Measurements from ENCODE around the gene ARID1A.
"Not testable (repeated sequence)": the region's sequence is repeated elsewhere in the genome, so short reads cannot be mapped to it uniquely, and the experiment has no call there.

Gene ARID1A

DNA sequence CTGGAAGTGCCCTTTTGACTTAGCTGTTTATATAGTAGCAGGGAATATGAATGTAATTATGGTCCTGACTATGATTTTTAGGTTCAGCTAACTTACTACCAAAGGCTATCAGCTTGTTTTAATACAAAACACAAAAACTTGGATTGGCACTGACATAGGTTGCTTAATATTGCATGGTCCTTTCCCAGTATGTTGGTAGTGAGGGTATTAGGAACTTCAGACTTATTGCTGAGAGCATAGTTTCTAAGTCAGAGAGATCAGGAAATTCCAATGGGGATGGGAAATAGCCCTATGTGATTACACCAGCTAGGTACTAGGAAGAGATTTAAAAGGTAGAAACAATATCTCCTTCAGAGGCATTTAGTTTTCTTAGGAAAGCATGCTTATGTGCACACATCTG lies 7.7 kb downstream of the ARID1A start:
- H3K27ac ChIP-seq (ENCODE audit: low read length), result no peak overlapping the region
- H3K79me2 ChIP-seq (ENCODE audit: insufficient read depth, low read length), result peaks cover 100% of the 10 kb centered on the region
- peaks cover 81% of the 10 kb centered on the region for H3K36me3 ChIP-seq (ENCODE audit: insufficient read depth, low read length)
- H3K9me3 ChIP-seq (ENCODE audit: insufficient read depth, low read length, severe bottlenecking), result no peaks in the 10 kb centered on the region
- DNase-seq (no peak), ATAC-seq (ENCODE audit: insufficient read depth, low read depth) (no peak)
- peaks cover 71% of the 10 kb centered on the region for H3K4me1 ChIP-seq (ENCODE audit: insufficient read depth, low read length)
- H3K4me3 ChIP-seq (ENCODE audit: low read depth in 1 of 2, low read length in 2 of 2), result no peak overlapping the region; a peak in 1 of 4 replicates
- H4K20me1 ChIP-seq (ENCODE audit: insufficient read depth, low read length), result peaks cover 90% of the 10 kb centered on the region
- H3K9ac ChIP-seq (ENCODE audit: low read depth, low read length), result no peak overlapping the region
- TF ChIP-seq EZH2 (IDR thresholded peaks at IDR 0.05; ENCODE audit: borderline replicate concordance, low read depth, low read length, severe bottlenecking), result no peak
- peak overlapping the region; percentile 97; the same call in 1 of the 2 replicates for H3K4me2 ChIP-seq (ENCODE audit: insufficient read depth, low read length)
- no peak overlapping the region for H2AFZ ChIP-seq (ENCODE audit: low read depth, low read length)
- H3K27me3 ChIP-seq (ENCODE audit: insufficient read depth, low read length, poor library complexity), result no peaks in the 10 kb centered on the region

DNA sequence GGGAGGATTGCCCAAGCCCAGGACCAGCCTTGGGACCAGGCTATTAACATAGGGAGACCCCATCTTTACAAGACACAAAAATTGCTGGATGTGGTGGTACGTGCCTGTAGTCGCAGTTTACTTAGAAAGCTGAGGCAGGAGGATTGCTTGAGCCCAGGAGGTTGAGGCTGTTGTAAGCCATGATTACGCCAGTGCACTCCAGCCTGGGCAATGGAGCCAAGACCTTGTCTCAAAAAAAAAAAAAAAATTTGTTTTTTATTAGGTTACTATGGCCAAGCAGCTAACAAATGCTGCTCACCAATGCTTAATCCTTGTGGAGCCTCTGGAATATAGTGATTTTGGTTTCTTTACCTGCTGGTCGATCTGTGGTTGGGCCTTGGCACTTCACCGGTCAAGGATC lies 8.8 kb downstream of the ARID1A start:
- no peaks in the 10 kb centered on the region for H3K27me3 ChIP-seq (ENCODE audit: insufficient read depth, low read length, poor library complexity)
- no peak overlapping the region for H3K27ac ChIP-seq (ENCODE audit: low read length)
- H3K36me3 ChIP-seq (ENCODE audit: insufficient read depth, low read length), result peaks cover 85% of the 10 kb centered on the region
- peaks cover 100% of the 10 kb centered on the region for H3K79me2 ChIP-seq (ENCODE audit: insufficient read depth, low read length)
- H3K4me3 ChIP-seq (ENCODE audit: low read depth in 1 of 2, low read length in 2 of 2), result no peak overlapping the region; a peak in 1 of 4 replicates
- peaks cover 62% of the 10 kb centered on the region for H3K4me1 ChIP-seq (ENCODE audit: insufficient read depth, low read length)
- peak overlapping the region; percentile 97; the same call in 1 of the 2 replicates for H3K4me2 ChIP-seq (ENCODE audit: insufficient read depth, low read length)
- DNase-seq (no peak), ATAC-seq (ENCODE audit: insufficient read depth, low read depth) (no peak)
- peaks cover 88% of the 10 kb centered on the region for H4K20me1 ChIP-seq (ENCODE audit: insufficient read depth, low read length)
- no peak overlapping the region for H3K9ac ChIP-seq (ENCODE audit: low read depth, low read length)
- no peaks in the 10 kb centered on the region for H3K9me3 ChIP-seq (ENCODE audit: insufficient read depth, low read length, severe bottlenecking)
- TF ChIP-seq EZH2 (IDR thresholded peaks at IDR 0.05; ENCODE audit: borderline replicate concordance, low read depth, low read length, severe bottlenecking), result no peak
- TF ChIP-seq, protein P1, sequence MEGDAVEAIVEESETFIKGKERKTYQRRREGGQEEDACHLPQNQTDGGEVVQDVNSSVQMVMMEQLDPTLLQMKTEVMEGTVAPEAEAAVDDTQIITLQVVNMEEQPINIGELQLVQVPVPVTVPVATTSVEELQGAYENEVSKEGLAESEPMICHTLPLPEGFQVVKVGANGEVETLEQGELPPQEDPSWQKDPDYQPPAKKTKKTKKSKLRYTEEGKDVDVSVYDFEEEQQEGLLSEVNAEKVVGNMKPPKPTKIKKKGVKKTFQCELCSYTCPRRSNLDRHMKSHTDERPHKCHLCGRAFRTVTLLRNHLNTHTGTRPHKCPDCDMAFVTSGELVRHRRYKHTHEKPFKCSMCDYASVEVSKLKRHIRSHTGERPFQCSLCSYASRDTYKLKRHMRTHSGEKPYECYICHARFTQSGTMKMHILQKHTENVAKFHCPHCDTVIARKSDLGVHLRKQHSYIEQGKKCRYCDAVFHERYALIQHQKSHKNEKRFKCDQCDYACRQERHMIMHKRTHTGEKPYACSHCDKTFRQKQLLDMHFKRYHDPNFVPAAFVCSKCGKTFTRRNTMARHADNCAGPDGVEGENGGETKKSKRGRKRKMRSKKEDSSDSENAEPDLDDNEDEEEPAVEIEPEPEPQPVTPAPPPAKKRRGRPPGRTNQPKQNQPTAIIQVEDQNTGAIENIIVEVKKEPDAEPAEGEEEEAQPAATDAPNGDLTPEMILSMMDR (IDR thresholded peaks at IDR 0.05; ENCODE audit: borderline replicate concordance, extremely low read depth, low read length, poor library complexity, severe bottlenecking), result no peak
- no peak overlapping the region for H2AFZ ChIP-seq (ENCODE audit: low read depth, low read length)

DNA sequence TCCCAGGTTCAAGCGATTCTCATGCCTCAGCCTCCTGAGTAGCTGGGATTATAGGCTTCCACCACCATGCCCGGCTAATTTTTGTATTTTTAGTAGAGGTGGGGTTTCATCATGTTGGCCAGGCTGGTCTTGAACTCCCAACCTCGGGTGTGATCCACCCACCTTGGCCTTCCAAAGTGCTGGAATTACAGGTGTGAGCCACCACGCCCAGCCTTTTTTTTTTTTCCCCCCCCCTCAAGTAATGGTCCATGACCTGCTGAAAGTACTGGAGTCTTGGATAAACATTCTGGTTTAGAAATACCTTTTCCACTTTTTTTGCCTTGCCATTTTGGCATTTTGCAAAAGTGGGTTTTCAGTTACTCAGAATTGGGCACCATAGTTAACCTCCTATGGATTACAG lies 9.4 kb downstream of the ARID1A start:
- DNase-seq; H3K9me3 ChIP-seq (ENCODE audit: insufficient read depth, low read length, severe bottlenecking); ATAC-seq (ENCODE audit: insufficient read depth, low read depth); H3K27me3 ChIP-seq (ENCODE audit: insufficient read depth, low read length, poor library complexity); H3K4me3 ChIP-seq (ENCODE audit: low read depth in 1 of 2, low read length in 2 of 2); H3K9ac ChIP-seq (ENCODE audit: low read depth, low read length); H2AFZ ChIP-seq (ENCODE audit: low read depth, low read length); H3K27ac ChIP-seq (ENCODE audit: low read length): not testable (repeated sequence)
- H3K4me2 ChIP-seq (ENCODE audit: insufficient read depth, low read length), result peak overlapping the region; percentile 97; the same call in 1 of the 2 replicates
- H3K4me1 ChIP-seq (ENCODE audit: insufficient read depth, low read length), result peaks cover 56% of the 10 kb centered on the region
- peaks cover 86% of the 10 kb centered on the region for H4K20me1 ChIP-seq (ENCODE audit: insufficient read depth, low read length)
- peaks cover 100% of the 10 kb centered on the region for H3K79me2 ChIP-seq (ENCODE audit: insufficient read depth, low read length)
- peaks cover 82% of the 10 kb centered on the region for H3K36me3 ChIP-seq (ENCODE audit: insufficient read depth, low read length)

DNA sequence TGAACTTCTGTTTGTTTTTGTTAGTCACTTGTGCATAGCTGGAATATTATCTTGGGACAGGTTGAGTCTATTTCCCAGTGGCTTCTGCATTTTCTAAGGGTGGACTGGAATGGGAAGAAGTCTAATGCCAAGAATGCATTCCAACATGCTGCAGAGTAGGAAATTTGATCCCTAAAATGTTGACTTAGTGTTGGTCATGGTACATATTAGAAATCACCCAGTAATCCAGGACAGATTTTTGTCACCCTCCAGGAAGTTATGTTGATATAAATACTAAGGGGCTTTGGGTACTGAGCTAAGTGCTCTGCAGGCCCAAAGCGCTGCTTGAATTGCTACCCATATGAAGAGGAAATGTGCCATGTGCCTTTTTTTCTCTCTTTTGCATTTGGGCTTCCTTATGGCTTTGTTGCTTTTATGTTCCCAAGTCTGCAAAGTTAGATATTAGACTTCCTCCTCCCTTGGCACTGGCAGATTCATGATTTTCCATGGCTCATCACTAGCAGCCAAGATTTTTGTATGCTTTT lies 10.0 kb downstream of the ARID1A start:
- Histone ChIP-seq H3K9me3 (ENCODE audit: insufficient read depth, low read length, severe bottlenecking) (no peaks in the 10 kb centered on the region), H3K27me3 (ENCODE audit: insufficient read depth, low read length, poor library complexity) (no peaks in the 10 kb centered on the region), H2AFZ (ENCODE audit: low read depth, low read length) (no peak overlapping the region), H3K27ac (ENCODE audit: low read length) (no peak overlapping the region), H3K4me3 (ENCODE audit: low read depth in 1 of 2, low read length in 2 of 2) (no peak overlapping the region), H3K4me1 (ENCODE audit: insufficient read depth, low read length) (peaks cover 49% of the 10 kb centered on the region), H4K20me1 (ENCODE audit: insufficient read depth, low read length) (peaks cover 86% of the 10 kb centered on the region), H3K36me3 (ENCODE audit: insufficient read depth, low read length) (peaks cover 82% of the 10 kb centered on the region), H3K79me2 (ENCODE audit: insufficient read depth, low read length) (peaks cover 100% of the 10 kb centered on the region), H3K9ac (ENCODE audit: low read depth, low read length) (no peak overlapping the region), H3K4me2 (ENCODE audit: insufficient read depth, low read length) (peak overlapping the region; percentile 20; the same call in 1 of the 2 replicates)
- DNase-seq, result no peak
- no peak for TF ChIP-seq EZH2 (IDR thresholded peaks at IDR 0.05; ENCODE audit: borderline replicate concordance, low read depth, low read length, severe bottlenecking)
- TF ChIP-seq, protein P1 (IDR thresholded peaks at IDR 0.05; ENCODE audit: borderline replicate concordance, extremely low read depth, low read length, poor library complexity, severe bottlenecking), result no peak
- no peak for ATAC-seq (ENCODE audit: insufficient read depth, low read depth)
